Kidney epithelial cell (primary cell): ENCODE data around the gene IKZF3. TPM values are rescaled to one million over a fixed set of nuclear protein-coding genes. Genes with fewer than 3 reads are reported as not detected.

Experiments used
- DNase-seq: peaks from one replicate; pipeline ENCODE4 v3.0.0-alpha.2; 2010; ENCODE audit warnings: low read depth
- H3K27me3 ChIP-seq: 2 replicates; pipeline ENCODE4 v1.6.0; 2011; ENCODE audit warnings: low read length; ENCODE audit not compliant: control insufficient read depth, insufficient read depth
- H3K36me3 ChIP-seq: 2 replicates; pipeline ENCODE4 v1.5.1; 2011; ENCODE audit warnings: low read length; ENCODE audit not compliant: control insufficient read depth, insufficient read depth
- H3K4me3 ChIP-seq: 2 replicates; pipeline ENCODE4 v1.5.1; 2011; ENCODE audit warnings: low read depth, mild to moderate bottlenecking, control low read depth, low read length
- CTCF ChIP-seq: IDR thresholded peaks from 2 replicates; pipeline ENCODE4 v1.5.1; 2011; ENCODE audit warnings: mild to moderate bottlenecking, moderate library complexity, low read length, control low read depth, inconsistent platforms; ENCODE audit not compliant: insufficient read depth, poor library complexity, severe bottlenecking
- total RNA-seq: library from RNA; depleted of rRNA; stranded (reverse); fragments of >200 nt; gene quantifications from 2 replicates; pipeline ENCODE4 v1.2.3, GENCODE V29; 2015

IKZF3 gene
- total RNA-seq, 1 donor from 2014 or later = 0.17 TPM

GRCh38 chr17:39754161-39754957 is 109.8 kb downstream of the IKZF3 start:
- Histone ChIP-seq H3K27me3 (no peaks in the 10 kb centered on the region), H3K36me3 (no peaks in the 10 kb centered on the region), H3K4me3 (peak overlapping the region; percentile 61)
- peak; percentile 51 for TF ChIP-seq CTCF
- peak; percentile 61 for DNase-seq

- no peaks in the 10 kb centered on the region for H3K27me3 ChIP-seq
- no peaks in the 10 kb centered on the region for H3K36me3 ChIP-seq
- H3K4me3 ChIP-seq = peak overlapping the region; percentile 61
- no peak for DNase-seq
- TF ChIP-seq CTCF = no peak
These were observed 110.5 kb downstream of the IKZF3 start for GRCh38 chr17:39753514-39754160.

GRCh38 chr17:39752241-39752881 is 111.8 kb downstream of the IKZF3 start:
- Histone ChIP-seq H3K4me3 (no peak overlapping the region), H3K36me3 (peaks cover 1% of the 10 kb centered on the region), H3K27me3 (no peaks in the 10 kb centered on the region)
- no peak for DNase-seq
- TF ChIP-seq CTCF = no peak

GRCh38 chr17:39751637-39752036 is 112.5 kb downstream of the IKZF3 start:
- H3K4me3 ChIP-seq = no peak overlapping the region
- no peak for TF ChIP-seq CTCF
- DNase-seq = no peak
- peaks cover 1% of the 10 kb centered on the region for H3K36me3 ChIP-seq
- no peaks in the 10 kb centered on the region for H3K27me3 ChIP-seq

- TF ChIP-seq CTCF = no peak
- H3K27me3 ChIP-seq = no peaks in the 10 kb centered on the region
These were observed 113.0 kb downstream of the IKZF3 start for GRCh38 chr17:39751016-39751543.

More at GRCh38 chr17:39751016-39751543, 113.0 kb downstream of the IKZF3 start:
- Histone ChIP-seq H3K4me3 (no peak overlapping the region), H3K36me3 (peaks cover 1% of the 10 kb centered on the region)
- DNase-seq = no peak
